ENCODE results near the gene SCNN1A. TPM values are rescaled to one million over a fixed set of nuclear protein-coding genes. Genes with fewer than 3 reads are reported as not detected.

Gene SCNN1A
- total and polyA plus RNA-seq, 2 donors (not counting 3 experiments of a cell fraction or from before 2014, with no cell fraction given): 0.12 to 0.18 TPM

DNA sequence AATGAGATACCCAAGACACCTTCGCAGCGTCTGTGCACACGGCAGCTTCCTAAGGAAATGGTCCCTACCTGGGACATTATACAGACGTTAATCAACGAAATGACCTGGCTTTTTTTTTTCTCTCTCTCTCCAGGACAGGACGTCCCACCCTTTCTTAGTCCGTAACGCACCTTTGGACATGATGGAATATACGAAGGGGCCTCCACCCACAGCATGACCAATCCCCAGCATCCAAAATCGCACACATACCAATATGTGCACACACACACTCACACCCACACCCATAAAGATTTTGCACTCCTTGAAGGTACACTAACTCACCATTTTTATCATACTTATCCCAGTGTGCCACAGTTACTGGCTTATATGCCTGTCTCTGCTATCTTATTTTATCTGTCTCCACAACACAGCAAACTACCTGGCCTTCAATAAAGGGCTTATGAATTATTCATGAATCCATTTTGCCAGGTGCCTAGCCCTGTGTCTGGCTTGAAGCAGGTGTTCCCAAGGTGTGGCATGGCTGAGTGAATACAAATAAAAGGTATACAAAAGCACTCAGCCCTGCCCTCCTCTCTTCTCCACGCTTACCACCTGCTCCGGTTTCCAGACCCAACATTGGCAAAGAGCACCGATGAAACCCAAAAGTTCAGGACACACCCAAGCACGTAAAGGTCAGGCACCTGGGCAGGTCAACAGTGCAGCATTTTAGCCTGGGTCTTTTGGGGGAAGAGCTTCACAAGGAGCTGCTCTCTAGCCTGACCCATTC is 2.2 kb downstream of the SCNN1A start:
- FAIRE-seq (no peak), DNase-seq (ENCODE audit: low read depth, low spot score) (no peak)
- H3K4me1 ChIP-seq (ENCODE audit: control insufficient read depth, extremely low read depth, insufficient read depth, low read length): peaks cover 31% of the 10 kb centered on the region
- no peaks in the 10 kb centered on the region for H3K9me1 ChIP-seq (replicated peaks; ENCODE audit: control insufficient read depth, extremely low read depth, insufficient read depth, low read length)
- no peak for TF ChIP-seq GATA2 (IDR thresholded peaks at IDR 0.05; ENCODE audit: insufficient read depth, insufficient read length, low read depth, low read length)
- no peak for TF ChIP-seq MAX (IDR thresholded peaks at IDR 0.05; ENCODE audit: insufficient read depth, insufficient read length)
- TF ChIP-seq POLR2A (IDR thresholded peaks at IDR 0.05; ENCODE audit: low read depth, low read length): no peak
- no peak for TF ChIP-seq EZH2 (IDR thresholded peaks at IDR 0.05; ENCODE audit: borderline replicate concordance, low read depth, low read length, severe bottlenecking)
- no peak for TF ChIP-seq POLR2AphosphoS5 (IDR thresholded peaks at IDR 0.05; ENCODE audit: insufficient read depth, low read depth, low read length)
- no peak for TF ChIP-seq MYC (IDR thresholded peaks at IDR 0.05; ENCODE audit: low read depth, low read length)
- no peak for TF ChIP-seq JUN (IDR thresholded peaks at IDR 0.05; ENCODE audit: borderline replicate concordance, insufficient read depth, insufficient read length, low read depth)
- no peak overlapping the region for H3K4me3 ChIP-seq (replicated peaks in 1 of 3; ENCODE audit: insufficient read depth in 1 of 3, low read depth in 1 of 3, low read length in 3 of 3)
- POLR2A ChIA-PET: no interaction called here
- dilution Hi-C loops (cut with MboI; ENCODE audit: extremely low pct_ligation_motif_present, low sequenced_read_pairs) (no loop called here), intact Hi-C loops (cut with micrococcal nuclease) (no loop called here)
- no peaks in the 10 kb centered on the region for H3K79me2 ChIP-seq (ENCODE audit: control insufficient read depth, insufficient read depth, low read length)
- H3K27ac ChIP-seq (ENCODE audit: insufficient read depth, low read depth, low read length): no peak overlapping the region
- CTCF ChIA-PET: interaction anchor here (1.0 to 5.9 kb wide), 5 partner anchors 11 to 92 kb away, joined by 3 to 30 read pairs (median 4); partner anchors contain the start of gene LTBR
- H3K36me3 ChIP-seq (ENCODE audit: control insufficient read depth in 2 of 2, extremely low read depth in 1 of 2, insufficient read depth in 2 of 2, low read length in 2 of 2): no peaks in the 10 kb centered on the region
- H4K20me1 ChIP-seq (replicated peaks; ENCODE audit: control insufficient read depth, extremely low read depth, insufficient read depth, low read length): no peaks in the 10 kb centered on the region
- H3K9ac ChIP-seq (replicated peaks; ENCODE audit: extremely low read depth, insufficient read depth, low read length): no peak overlapping the region
- no peaks in the 10 kb centered on the region for H3K9me3 ChIP-seq (replicated peaks; ENCODE audit: control insufficient read depth, insufficient read depth, low read length)
- no peaks in the 10 kb centered on the region for H3K27me3 ChIP-seq (ENCODE audit: control insufficient read depth in 2 of 2, insufficient read depth in 2 of 2, low read length in 2 of 2)
- peak overlapping the region; percentile 74 for H2AFZ ChIP-seq (ENCODE audit: low read depth, low read length)
- no TSS peak for BruUV-seq (replicated peaks)
- H3K4me2 ChIP-seq (ENCODE audit: insufficient read depth, low read length): peak overlapping the region; percentile 4
